Stimulated activated CD4-positive, alpha-beta T cell treated with anti-CD3 and anti-CD28 coated beads, TNF-alpha, amount 100 ng/mL, for 24 hours (primary cell): Measurements from ENCODE around the gene TLK1.

Source experiments
- DNase-seq, 3 experiments: peaks; one replicate each; pipeline ENCODE4 v3.0.0-alpha.2; 2020; ENCODE audit warnings: low read depth in 3 of 3

The TLK1 gene

DNA sequence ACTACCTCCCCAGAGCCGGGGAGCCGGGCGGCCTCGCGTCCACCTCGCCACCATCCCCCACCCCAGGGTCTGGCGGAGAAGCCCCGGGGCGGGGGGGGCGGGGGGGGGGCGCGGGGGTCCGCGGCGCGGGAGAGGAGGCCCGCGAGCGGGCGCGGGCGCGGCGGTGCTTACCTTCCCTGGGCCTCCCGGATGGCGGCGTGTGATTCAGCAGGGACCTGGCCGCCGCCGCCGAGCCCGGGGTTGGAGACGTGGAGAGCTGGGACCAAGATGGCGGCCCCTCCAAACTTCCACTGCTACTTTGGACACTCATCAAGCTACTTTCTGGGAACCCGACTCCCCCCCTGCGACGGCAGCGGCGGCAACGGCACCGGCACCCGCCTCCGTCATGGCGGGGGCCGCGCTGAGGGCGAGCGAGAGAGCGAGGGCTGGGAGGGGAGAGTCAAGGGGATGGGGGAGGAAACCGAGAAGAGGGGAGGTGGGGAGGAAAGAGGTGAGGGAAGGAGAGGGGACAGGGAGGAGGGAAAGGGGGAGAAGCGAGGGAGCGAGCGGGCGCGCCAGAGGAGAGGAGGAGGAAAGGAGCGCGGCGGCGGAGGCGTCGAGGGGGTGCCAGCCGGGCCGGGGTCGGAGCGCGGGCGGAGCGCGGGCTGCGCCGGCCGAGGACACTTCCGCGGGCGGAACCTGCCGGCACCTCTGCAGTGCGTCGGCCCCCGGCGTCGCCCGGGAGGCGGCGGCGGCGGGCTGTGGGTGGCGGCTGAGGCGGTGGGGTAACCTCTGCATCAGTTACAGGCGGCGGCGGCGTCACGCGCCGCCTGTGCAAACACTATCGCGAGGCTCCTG is at the start of gene TLK1:
Gene TLK1, minus strand, starts transcription at position 775 of the 837 bp plus-strand sequence. Its CDS starts 465 bp downstream, at position 310.
- DNase-seq = peak; percentile 47 to 70 (median 51)

DNA sequence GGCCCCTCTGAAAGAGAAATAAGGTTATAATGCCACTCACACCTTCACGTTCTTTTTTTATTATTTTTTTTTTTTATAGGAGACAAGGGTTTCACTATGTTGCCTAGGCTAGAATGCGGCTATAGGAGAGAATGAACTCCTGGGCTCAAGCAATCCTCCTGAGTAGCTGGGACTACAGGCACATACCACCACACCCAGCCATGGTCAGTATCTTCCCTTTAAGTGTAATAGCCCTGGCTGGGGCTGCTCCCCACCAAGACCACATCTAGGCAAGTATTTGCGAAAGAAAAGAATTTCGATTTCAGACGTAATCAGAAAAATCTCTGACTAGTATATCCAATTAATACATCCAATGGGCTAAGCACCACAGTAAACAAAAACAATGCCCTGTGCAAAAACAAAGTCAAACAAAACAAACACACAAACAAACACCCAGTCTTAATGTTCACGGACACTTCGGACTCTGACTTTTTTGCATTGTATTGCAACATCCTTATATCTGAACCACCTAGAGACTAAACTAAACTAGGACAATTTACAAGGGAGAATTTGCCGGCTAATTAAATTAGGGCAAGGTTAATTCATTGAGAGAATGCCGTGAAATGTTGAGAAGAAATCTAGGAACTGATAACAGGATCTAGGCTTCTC is 49.6 kb upstream of the TLK1 start:
- DNase-seq = no peak

DNA sequence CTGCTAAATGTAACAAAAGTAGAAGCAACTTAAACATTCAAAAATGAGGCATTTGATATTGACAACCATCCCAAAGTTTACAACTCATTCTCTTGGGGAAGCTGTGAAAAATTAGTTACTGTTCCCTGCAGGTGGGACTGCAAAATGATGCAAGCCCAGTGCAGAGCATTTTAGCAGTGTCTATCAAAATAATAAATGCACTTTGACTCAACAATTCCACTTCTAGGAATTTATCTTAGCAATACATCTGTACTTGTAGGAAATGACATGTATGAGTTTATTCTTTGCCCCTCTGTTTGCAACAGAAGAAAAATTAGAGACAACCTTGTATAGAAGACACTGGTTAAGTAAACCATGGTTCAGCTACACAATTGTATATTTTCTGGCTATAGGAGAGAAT is 48.0 kb upstream of the TLK1 start:
- no peak for DNase-seq

DNA sequence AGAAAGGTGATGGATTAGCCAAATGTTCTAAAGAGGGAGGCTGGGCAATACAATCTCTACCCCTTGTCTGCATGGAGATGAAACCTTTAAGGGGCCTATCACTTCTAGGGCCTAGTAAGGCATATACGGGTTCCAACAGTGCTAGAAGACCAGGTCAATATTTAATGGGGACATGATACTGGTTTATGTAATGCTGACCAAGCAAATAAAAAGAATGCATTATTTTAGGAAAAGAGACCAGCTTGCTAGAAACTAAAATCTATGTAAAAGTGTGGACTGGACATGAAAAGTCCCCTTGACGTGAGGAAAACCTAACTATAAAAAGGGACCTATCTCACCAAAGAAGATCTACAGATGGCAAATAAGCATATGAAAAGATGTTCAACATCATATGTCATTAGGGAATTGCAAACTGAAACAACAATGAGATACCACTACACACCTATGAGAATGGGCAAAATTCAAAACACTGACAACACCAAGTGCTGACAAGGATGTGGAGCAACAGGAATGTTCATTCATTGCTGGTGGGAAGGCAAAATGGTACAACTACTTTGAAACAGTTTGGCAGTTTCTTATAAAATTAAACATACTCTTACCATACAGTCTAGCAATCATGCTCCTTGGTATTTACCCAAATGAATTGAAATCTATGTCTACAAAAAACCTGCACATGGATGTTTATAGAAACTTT is 45.9 kb upstream of the TLK1 start:
- DNase-seq = no peak

DNA sequence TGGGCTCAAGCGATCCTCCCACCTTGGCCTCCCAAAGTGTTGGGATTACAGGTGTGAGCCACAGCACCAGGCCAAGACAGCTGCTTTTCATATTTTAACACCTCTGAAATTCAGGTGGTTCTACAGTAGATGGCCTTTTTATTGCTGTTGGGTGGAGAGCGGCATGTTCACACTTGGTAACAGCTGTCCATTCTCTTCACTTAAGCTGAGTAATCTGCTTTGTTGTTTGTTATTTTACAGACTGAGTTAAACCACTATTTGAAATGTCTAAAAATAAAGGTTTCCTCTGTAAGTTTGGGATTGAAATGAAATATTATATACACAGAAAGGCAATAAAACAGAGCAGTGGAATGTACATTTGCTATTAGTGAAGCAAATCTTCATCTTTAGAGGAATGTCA is 44.9 kb upstream of the TLK1 start:
- DNase-seq = no peak

DNA sequence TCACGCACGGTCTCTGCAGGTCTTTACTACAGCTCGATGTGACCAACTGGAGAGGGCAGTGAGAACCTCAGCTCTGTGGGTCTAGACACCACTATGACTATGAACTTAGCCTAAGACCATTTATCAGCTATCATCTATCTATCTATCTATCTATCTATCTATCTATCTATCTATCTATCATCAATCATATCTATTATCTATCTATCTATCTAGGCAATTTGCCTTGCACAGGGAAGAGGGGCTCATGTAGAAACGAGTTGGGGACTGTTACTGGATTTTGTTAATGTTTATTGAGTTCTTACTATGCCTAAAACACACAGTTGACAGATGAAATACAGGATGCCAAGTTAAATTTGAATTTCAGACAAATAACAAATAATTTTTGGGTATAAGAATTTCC is 41.1 kb upstream of the TLK1 start:
- DNase-seq = no peak

DNA sequence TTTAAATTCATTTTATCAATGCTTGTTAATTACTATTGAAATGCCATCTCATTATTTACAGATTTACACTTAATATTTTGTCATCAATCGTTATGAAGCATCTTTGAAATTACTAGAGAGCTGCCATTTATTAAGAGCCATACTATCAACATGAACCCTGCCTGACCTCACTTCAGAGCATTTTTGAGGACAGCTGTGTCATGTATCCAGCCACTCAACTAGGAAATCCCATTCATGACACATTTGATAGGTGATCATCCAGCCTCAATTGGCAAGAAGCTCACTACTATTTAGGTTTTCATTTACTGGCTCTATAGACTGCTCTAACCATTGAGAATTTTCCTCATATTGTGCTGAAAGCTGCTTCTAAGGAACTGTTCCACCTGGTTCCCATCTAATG is 40.6 kb upstream of the TLK1 start:
- DNase-seq = no peak

DNA sequence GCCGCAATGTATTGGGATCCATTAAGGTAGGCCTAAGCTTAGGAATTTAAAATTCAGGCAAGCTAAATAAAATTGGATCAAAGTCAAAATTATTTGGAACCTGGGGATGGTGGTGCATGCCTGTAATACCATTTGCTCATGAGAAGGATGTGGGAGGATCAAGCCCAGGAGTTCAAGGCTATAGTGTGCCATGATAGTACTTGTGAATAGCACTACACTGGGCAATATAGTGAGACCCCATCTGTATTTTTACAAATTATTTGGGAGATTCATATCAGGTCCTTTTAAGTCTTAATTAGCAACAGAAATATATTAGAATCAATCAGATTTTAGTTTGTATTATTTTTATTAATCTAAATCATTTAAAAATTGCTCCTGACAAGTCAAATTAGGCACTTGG is 39.8 kb upstream of the TLK1 start:
- no peak for DNase-seq

DNA sequence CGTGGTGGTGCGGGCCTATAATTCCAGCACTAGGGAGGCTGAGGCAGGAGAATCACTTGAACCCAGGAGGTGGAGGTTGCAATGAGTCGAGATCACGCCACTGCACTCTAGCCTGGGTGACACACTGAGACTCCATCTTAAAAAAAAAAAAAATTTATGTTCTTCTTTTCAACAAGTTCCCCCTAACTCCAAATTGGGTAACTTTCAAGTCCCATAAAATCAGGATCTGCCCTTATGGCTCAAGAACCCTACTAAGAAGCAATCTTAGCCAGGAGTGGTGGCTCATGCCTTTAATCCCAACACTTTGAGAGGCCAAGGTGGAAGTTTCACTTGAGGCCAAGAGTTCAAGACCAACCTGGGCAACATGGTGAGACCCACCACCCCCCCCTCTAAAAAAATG is 30.3 kb upstream of the TLK1 start:
- DNase-seq = no peak

DNA sequence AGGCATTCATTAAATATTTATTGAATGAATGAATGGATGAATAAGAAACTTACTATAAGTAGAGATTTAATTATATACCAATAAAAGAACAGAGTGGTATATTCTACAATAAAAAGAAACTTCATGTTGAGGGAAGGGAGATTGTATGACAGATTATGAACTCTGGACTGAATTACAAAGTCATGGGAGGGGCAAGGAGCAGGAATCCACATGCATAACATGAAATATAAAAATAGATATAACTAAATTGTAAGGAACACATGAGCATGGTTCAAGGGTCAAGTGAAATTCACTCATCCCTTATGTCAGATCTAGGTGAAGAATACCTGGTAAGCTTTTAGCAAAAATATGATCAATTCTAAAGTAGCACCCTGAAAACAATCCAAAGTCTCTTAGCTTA is 27.1 kb upstream of the TLK1 start:
- no peak for DNase-seq

DNA sequence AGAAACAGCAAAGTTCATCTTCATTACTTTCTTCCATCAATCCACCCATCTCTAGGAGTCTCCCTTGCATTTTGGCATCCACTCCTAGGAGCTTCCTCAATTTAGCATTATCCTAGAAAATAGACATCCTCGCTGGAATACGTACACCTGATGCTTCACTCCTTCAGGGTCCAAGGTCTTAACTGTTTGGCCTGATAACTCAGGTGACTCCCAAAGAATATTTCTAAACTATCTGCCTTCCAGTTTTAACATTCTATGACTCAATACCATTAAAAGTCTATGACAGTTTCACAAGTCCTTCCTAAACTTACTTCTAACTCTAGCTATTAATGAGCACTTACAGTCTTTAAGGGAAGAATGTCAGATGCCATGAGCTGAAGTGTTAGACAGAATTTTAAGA is 26.5 kb upstream of the TLK1 start:
- DNase-seq = no peak

DNA sequence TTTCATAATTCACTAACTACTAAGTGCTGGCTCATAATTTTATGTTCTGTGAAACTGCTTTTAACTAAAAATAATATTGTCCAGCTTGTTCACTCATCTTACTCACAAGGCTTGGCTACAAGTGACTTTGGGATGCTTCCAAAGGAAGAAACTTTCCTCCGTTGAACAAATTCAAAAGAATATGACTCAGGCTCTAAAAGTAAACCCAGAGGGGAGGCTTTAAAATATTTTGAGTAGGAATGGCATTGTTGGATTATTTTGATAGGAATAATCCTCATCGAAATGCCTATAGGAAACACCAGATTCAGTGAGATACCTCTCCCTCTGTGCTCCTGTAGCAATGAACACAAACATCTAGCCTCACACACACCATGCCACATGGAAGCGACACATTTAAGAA is 25.2 kb upstream of the TLK1 start:
- no peak for DNase-seq

DNA sequence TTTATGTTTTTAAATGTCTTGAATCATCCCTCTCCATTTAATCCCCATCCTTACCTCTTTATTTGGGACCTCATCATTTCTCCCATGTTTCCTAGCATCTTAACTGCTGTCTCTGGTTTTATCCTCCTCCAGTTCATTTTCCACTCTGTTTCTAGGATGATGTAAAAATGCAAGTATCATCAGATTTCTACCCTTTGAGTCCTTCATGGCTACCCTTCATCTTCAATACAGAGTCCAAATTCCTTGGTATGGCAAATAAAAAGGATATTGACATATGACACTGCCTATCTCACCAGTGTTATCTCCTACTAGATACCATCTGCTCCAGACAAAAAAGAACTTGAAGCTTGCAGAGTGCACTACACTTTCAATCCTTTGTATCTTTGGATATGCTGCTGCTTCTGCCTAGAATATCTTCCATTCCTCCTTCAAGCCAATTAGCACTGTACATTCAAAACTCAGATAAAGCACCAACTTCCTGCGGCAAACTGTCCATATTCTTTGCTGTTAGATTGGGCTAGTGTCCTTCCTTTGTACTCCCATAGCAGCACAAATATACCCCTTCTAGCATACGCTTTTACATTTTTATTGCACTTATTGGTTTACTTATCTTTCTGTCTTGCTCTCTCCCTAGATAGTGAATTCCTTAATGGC is 24.6 kb upstream of the TLK1 start:
- no peak for DNase-seq

DNA sequence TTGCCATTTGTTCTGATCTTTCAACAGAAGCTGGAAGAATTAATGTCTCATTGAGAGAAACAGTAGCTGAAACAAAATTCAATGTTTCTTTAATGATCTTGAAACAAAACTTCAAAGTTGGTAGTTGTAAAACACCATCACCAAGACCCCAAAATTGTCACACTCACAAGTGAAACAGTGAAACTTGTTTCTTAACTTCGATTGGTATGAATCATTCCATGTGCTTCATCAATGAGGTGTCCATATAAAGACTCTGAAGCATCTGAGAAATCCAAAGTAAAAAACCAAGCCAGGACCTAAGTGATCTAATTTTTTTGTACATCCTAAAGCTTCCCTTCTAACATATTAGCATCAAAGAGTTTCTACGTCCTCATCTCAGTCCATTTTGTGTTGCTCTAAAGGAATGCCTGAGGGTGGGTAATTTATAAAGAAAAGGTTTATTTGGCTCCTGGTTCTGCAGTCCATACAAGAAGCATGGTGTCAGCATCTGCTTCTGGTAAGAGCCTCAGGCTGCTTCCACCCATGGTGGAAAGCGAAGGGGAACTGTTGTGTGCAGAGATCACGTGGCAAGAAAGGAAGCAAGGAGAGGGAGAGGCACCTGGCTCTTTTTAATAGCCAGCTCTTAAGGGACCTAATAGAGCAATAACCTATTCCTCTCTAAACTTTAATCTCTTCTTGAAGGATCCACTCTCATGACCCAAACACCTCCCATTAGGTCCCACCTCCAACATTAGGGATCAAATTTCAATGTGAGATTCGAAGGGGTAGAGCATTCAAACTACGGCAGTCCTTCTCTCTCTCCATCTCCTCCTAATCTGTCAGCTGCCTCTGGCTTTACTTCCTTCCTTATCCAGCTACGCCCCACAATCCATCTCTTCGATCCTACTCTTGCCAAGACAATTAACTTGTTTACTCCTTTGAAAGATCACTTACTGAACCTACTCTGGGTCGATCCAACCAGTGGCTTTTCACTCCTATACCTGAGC is 20.7 kb upstream of the TLK1 start:
- no peak for DNase-seq

DNA sequence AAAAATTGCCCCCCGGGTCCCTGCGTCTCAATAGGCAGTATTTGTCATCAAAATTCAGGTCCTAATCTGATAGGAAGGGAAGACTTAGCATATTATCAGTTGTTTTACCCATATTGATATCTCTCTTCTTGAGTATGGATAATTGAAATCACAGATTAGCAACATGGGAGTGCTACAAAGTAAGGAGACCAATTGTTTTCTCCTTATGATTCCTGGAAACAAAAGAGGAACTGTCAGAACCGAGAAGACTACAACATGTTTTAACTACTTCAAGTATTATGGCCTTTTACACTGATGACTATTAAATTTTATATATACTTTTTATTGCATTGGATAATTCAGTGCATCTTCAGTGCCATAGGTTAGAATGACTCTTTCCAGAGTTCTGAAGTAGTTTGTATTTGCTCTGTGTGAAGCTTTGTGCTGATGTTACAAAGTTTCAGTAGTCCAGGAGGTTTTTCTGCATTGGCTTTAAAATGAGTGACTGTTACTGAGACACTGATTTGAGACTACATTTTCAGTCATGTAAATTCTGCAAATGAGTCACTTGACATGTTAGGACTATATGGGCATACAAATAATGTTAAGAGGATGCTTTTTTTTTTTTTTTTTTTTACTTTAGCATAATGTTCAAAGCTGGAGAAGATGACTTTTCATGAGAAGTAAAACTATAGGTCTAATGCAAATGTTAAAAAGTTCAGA is 19.7 kb upstream of the TLK1 start:
- no peak for DNase-seq

DNA sequence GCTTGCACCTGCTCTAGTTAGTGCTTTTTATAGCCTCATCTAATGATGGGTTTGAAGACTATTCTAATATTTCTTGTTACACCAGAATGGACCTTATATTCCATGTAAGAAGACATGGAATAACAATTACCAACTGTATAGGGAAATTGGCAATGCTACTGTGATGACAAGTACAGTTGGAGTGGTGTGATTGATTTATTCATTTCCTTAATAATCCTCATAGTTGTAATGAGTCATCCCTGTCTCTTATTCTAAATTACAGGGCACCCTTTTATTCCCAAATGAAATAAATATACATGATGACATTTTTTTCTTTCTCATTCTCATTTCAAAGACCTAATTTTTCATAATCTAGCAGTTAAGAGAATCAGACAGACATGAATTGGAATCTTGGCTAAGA is 18.3 kb upstream of the TLK1 start:
- no peak for DNase-seq

DNA sequence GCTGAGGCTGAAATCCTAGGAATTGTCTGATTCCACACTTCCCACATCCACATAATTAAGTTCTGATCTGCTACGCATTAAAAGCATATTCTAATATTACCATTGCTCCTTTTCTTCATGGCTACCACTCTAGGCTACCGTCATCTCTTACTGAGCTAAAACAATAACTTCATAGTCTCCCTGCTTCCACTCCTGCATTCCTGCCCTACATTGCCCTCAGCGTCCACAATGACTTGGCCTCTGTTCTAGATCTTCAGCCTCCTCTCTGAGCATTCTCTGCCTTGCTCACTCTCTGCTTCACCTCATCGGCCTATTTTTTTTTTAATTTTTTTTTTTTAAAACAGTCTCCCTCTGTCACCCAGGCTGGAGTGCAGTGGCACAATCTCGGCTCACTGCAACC is 15.8 kb upstream of the TLK1 start:
- no peak for DNase-seq

DNA sequence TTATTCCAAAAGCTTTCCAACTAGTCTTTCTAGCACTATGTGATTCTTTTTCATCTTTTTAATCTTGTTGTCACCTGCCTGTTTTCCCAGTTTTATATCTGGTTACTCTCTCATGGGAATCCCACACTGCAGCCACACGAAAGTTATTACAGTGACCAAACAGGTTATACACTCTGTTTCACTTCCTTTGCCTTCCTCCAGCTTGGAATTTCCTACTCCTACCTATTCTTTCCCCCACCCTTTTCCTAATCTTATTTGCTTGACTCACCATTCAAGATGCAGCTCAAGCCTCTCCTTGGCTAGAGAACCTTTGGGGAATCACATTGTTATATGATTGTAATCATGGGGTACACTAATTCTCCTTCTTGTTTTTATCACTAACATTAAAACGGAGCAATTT is 13.4 kb upstream of the TLK1 start:
- DNase-seq = no peak

DNA sequence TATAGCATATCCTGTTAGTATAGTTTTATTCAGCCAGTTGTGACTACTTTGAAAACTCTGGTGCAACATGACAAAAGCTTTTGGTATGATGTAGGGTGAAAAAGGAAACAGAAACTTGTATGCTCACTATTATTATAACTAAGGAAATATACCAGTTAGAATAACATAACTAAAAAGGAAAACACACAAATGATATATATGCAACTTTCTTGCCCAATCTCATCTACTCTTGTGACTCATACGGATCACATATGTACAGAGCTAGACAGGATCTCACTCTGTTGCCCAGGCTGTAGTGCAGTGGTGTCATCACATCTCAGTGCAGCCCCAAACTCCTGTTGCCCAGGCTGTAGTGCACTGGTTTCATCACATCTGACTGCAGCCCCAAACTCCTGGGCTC is 12.4 kb upstream of the TLK1 start:
- peak in 1 of 3 experiments; percentile 12 for DNase-seq

DNA sequence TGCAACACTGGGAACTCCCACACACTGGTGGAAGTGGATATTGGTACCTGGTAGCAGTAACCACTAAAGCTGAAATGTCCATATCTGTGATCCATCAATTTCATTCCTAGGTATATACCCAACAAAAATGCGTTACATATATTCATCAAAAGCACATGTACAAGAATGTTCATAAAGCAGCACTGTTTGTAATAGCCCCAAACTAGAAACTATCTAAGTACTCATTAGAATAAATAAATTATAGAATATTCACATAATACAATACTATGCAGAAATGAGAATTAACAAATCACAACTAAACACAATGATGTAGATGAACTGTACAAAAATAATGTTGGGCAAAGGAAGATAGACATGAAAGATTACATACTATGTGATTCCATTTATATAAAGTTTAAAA is 11.1 kb upstream of the TLK1 start:
- DNase-seq = no peak

DNA sequence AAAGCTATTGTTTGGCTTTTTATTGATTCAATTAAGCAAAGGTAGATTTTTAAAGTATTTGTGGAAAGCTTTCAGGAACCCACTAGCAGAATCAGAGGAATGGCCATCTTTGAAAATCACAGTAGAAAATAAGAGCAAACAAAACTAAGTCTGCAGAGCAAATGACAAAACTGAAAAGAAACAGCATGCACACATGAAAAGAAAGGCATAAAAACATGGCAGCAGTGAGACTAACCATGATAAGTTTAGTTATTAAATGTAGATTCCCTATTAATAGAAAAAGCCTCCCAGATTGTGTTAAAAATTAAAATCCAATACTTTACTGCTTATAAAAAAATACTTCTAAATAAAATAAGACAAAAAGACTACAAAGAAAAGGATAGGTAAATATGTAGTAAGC is 9.1 kb upstream of the TLK1 start:
- no peak for DNase-seq
